CD4-positive, alpha-beta T cell treated with Interleukin-21 for 1 hour (primary cell): ENCODE measurements around the gene BDKRB1.
A peak's percentile ranks its signal among the peaks of the same experiment; 100 is the strongest.

ENCODE experiments used
- DNase-seq: peaks from one replicate; pipeline ENCODE4 v3.0.0-alpha.2; 2020

BDKRB1 gene

DNA sequence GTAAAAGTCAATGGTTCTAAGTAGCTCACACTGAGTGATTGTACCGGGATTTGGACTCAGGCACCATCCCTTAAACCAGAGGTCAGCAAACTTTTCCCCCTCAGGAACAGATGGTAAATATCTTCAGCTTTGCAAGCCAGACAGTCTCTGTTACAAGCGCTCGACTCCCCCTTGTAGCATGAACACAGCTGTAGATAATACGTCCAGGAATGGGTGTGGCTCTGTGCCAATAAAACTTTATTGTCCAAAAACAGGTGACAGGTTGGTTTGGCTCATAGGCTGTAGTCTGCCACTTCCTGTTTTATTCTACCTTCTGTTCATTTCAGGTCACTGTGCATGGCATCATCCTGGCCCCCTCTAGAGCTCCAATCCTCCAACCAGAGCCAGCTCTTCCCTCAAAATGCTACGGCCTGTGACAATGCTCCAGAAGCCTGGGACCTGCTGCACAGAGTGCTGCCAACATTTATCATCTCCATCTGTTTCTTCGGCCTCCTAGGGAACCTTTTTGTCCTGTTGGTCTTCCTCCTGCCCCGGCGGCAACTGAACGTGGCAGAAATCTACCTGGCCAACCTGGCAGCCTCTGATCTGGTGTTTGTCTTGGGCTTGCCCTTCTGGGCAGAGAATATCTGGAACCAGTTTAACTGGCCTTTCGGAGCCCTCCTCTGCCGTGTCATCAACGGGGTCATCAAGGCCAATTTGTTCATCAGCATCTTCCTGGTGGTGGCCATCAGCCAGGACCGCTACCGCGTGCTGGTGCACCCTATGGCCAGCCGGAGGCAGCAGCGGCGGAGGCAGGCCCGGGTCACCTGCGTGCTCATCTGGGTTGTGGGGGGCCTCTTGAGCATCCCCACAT is 7.6 kb downstream of the BDKRB1 start:
- DNase-seq = no peak

DNA sequence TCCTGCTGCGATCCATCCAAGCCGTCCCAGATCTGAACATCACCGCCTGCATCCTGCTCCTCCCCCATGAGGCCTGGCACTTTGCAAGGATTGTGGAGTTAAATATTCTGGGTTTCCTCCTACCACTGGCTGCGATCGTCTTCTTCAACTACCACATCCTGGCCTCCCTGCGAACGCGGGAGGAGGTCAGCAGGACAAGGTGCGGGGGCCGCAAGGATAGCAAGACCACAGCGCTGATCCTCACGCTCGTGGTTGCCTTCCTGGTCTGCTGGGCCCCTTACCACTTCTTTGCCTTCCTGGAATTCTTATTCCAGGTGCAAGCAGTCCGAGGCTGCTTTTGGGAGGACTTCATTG is 8.2 kb downstream of the BDKRB1 start:
- DNase-seq = no peak

DNA sequence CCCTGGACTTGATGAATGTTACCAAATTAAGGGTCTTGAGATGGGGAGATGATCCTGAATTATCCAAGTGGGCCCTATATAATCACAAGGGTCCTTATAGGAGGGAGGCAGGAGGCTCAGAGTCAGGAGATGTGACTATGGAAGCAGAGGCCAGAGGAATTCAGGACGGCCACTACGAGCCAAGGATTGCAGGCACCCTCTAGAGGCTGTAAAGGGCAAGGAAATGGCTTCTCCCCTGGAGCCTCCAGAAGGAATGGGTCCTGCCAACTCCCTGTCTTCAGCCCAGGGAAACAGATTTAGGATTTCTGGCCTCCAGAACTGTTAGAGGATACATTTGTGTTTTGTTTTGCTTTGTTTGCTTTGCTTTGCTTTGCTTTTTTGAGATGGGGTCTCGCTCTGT is 8.8 kb downstream of the BDKRB1 start:
- DNase-seq = no peak

DNA sequence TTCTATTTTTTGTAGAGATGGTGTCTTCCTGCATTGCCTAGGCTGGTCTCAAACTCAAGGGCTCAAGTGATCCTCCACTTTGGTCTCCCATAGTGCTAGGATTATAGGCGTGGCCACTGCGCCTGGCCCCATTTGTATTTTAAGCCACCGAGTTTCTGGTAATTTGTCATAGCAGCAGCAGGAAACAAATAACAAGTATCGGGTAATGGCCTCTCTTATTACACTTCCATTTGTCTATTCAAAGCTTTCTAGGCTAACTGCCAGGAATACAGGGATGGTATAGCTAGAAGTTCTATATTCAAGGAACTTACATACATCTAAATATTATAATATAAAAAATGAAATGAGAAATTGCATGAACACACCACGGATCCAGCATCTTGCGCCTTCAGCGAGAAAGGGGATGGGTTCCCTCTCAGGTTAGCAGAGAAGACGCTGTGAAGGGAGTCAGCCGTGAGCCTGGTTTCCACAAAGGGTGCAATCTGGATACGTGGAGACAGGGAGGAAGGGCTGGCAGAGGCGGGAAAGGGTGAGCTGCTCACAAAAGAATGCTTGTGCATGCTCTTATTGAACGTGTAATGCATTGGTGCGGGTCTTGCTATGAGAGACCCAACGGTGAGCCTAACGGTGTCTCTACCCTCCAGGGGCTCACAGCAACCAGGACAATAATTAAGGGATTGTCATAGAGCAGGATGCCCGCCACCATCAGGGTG is 9.5 kb downstream of the BDKRB1 start:
- no peak for DNase-seq

DNA sequence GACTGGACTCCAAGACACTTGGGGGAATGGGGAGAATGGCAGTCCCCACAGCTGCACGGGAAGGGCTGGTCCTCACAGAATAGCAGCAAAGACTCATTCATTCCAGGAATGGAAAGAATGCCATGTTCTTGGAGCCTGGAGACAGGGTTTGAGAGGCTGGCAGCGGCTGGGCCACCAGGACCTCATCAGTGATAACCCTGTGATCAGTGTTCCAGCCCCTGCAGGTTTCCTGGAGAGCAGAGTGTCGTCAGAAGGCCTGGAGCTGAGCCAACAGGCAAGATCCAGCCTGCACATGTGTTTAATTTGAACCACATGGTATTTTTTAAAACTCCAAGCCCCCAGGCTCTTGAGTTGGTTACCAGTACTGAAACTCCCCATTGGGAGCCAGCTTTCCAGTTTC is 11.3 kb downstream of the BDKRB1 start:
- DNase-seq = no peak

DNA sequence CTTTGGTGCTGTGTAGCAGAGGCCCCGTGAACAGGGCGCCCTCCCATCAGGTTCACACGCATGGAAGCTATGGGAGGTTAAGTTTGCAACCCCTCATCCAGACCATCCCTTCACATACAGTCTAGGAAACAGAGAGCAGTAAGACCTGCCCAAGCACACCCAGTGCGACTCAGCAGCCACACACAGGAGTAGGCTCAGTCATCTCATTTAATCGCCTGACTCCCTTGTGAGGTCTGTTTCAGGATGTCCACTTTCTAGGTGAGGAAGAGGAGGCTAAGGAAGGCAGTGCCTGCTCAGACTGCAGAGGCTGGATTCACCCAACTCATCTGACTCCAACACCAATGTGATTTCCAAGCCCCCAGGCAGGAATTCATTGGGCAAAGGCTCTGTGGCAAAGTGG is 11.9 kb downstream of the BDKRB1 start:
- DNase-seq = no peak

DNA sequence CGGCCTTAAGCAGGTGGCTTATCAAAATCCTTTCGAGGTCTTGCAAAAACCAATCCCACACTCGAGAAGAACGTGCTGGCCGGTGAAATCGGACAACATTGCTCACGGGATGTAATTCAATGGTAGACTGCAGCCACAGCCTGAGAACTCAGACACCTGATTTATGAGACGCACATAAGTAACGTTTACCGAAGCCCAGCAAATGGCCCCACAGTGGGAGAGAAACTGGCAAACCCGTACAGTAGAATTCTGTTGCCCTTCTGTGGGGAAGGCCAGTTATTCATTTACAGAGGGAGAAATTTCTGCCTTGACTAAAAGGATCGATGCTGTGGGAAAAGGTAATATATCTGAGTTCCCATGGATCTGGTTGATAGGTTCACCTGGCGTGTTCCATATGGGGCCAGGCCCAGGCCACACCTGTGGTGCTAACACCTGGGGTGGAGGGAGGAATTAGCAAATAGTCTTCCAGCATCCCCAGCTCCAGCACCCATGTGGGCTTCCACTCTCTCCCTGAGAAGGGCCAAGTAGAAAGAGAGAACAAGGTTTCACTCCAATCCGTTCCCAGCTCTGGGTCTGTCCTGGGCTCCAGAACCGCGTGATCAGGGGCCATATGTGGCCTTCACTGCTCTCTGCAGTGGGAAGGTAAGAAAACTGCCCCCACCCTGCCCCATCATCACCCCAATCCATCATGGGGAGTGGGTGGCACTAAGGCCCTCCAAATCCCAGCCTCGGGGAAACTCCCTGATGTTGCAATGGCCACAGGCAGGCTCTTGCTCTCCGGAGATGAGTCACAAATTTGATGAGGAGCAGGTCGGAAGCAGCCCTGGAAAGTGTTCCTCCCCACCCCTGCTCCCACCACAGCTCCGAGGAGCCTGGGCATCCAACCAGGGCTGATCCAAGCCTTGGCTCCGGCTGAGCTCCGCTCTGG is 12.7 kb downstream of the BDKRB1 start:
- DNase-seq = no peak

DNA sequence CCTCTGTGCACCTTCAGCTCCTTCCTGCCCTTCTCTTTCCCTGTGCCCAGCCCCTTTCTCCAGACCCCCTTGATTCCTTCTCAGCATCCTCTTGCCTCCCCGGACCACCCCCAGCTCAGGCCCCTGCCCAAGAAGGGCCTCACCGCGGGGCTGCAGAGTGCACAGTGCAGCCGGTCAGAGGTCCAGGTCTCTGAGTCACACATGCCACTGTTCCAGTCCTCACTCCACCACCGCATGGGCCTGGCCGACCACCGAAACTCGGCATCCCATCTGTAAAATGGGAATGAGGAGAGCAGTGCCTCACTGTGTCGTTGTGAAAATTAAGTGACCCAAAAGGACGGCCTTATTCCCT is 13.3 kb downstream of the BDKRB1 start:
- no peak for DNase-seq

DNA sequence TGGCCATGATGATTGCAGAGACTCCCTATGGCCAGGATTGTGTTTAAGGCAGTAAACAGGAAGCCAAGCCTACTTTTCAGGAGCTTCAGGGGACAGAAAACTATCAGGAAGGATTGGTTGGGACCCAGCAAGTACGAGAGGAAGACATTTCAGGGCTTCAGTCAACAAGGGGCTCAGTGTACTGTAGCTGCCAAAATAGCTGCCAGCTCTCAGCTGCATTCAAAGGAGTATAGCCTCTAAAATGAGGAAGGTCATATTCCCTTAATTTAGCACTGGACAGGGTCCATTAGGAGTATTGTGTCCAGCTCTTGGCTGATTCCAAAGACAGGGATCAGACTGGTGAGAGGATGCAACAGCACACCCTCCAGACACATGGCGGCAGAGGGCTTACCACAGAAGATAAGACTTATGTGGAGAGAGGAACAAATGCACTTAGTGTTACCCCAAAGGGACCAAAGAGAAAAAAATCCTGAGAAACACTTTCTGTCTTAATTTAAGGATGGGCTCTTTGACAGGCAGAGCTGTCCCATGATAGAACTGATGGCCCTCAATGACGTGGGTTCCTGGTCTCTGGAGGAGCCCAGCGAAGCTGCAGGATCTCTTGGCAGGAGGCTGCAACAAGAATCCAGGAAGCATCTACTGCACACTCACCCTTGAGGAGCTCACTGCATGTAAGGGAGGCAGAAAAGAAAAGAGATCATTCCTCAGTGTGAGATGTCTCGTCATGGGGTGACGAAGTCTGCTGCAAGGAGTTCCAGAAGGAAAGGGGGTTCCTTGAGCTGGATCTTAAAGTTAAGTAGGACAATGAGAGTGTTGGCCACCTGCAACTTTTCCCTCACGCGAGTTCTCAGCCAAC is 14.8 kb downstream of the BDKRB1 start:
- DNase-seq = no peak

DNA sequence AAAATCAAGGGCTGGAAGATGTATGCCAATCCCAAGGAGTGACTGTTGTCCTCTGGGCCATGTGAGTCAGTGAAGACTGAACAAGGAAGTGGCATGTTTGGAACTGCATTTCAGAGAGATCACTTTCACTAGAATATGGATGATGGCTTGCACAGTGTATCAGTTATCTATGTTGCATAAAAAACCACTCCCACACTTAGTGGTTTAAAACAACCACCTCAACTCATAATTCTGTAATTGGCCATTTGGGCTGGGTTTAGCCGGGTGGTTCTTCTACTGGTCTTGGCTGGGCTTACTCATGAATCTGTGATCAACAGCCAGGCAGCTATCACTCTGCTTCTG is 15.4 kb downstream of the BDKRB1 start:
- no peak for DNase-seq

DNA sequence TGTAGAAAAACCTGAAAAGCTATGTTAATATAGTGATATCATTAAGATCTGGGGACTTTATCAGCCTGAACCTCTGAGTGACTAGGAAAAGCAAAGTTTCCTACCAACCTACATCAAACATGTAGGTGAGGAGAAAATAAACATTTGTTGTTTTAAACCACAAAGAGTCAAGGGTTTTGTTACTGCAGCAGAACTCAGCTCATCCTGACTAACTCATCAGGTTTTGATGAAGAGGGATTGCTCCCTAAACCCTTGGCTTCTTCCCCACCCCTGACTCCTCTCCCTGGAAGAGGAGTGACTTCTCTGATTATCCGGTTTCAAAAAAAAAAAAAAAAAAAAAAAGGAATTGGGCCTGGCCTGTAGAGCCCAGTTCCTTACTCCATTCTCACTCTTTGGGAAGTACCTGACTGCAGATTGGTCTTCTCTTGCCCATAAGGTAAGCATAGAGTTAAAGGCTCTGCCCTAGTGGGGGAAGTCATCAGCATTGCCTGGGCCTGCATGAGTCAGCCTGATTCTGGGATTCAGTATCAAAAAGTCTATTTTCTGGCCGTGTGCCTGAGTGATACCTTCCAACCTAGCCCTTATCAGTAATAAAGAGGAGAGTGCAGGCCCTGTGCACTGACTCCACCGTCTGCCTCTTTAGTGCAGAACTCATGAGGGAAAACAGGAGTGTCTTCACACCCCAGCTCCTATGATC is 16.9 kb downstream of the BDKRB1 start:
- DNase-seq = no peak

DNA sequence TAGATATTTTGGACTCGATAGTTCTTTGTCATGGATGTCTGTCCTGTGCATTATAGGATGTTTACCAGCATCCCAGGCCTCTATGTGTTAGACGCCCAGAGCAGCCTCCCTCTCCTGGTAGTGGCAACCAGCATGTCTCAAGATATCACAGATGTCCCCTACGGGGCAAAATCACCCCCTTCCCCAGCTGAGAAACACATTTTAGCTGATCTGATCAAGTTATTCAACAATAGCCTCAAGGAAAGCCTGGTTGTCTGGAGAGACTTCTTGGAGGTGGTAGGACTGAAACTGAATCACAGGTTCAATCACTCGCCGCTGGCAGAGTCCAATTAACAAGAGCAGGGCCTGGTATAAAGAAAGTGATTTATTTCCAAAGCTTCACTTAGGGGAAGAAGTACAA is 17.6 kb downstream of the BDKRB1 start:
- no peak for DNase-seq

DNA sequence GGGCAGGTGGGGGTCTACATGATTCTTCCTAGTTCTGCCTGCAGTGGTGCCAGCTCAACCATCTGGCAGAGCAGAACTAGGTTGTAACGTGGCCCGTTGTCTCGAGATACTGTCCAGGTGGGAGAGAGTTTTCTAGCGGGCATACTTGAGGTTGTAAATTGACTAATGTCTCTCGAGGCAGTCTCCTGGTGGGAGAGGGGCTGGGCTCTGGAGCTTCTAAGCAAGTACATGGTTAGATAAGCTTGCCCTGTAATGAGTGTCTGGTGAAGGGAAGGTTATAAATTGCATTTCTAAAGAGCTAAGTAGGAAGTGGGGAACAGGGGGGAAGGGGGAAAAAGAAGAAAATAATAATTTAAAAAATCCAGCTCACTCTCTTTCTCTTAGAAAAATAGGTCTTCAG is 18.1 kb downstream of the BDKRB1 start:
- no peak for DNase-seq

DNA sequence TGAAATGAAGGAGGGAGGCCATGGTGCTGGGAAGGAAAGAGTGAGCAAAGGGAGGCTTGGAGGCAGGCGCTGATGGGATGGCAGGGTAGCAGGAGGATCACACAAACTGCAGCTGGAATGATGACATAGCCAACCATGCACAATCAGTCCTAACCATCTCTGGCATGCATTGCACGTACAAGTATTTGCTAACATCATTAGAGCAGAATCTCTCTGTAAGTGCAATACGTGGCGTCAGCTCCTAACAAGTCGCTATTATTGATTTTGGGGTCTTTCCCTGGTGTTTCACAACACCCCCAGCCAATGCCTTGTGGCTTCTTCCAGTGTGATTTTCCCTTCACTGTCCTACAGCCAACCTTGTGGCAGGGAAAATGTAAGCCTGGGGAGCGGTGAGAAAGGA is 18.5 kb downstream of the BDKRB1 start:
- DNase-seq = no peak

DNA sequence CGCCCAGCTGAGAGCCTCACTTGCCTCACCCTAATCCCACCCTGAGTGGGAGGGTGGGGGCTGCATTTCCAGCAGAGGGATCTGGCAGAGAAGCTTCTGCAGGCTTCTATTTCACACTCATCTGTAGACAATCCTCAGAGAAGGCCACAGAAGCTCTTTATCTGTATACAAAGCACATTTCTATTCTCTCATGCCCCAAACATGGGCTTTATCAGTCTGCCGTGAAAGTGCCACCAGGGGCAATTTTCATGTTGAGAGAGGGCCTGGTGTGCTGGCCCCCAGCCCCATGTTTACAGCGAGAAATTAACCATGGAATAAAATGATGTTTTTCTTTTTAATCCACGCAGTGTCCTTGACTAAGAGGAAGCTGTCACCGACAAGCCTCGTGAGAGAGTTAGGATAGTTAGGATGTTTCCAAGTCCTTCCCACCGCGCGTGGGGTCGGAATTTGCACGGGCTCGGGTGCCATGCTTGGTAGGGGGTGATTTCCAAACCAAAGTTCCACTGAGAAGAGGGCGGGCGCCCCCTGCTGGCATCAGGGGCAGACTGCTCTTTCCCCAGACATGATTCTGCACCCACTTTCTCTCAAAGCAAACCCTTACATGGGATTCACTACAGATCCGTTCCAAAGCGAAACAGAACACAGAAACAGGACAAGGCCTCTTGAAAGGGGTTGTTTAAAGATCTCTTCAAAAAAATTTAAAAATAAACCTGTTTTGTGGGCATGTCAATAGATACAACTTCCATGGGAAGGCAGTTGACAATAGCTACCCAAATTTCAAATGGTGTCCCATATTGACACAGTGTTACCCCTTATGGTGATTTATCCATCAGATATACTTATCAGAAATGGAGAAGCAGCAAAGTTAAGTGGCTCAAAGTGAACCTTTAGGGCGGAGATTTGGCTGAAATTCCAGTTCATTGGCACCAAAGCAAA is 19.4 kb downstream of the BDKRB1 start:
- DNase-seq = peak; percentile 48

DNA sequence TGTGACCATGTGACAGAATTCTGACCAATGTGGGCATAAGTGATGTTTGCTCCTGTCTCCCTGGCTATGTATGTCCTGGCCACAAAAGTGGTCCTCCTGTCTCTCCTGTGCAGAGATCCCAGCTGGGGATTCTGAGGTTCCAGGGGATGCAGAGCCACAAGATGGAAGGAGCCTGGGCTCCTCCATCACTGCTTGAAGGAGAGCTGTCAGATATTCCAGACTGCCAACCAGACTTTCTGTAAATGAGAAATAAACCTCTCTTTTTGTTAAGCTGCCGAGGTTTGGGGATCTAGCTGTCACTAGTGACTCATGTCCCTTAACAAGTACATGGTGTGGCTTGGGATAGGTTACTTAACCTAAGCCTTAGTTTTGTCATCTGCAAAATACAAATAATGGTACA is 21.9 kb downstream of the BDKRB1 start:
- no peak for DNase-seq

DNA sequence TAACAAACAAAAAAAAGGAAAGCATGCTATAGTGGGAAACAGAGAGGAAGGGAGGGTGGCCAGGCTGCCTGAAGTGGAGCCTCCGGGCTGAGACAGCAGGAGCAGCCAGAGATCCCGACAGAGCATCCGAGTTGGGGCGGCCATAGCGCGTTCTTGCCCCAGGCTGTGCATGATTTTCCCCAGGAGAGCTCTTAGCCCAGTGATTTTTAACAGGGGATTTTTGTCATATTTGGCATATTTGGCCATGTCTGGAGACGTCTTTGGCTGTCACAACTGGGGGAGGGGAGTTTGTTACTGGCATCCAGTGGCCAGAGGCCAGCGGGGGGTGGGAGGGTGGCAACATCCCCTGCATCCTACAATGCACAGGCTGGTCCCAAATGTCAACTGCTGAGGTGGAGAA is 23.6 kb downstream of the BDKRB1 start:
- no peak for DNase-seq

DNA sequence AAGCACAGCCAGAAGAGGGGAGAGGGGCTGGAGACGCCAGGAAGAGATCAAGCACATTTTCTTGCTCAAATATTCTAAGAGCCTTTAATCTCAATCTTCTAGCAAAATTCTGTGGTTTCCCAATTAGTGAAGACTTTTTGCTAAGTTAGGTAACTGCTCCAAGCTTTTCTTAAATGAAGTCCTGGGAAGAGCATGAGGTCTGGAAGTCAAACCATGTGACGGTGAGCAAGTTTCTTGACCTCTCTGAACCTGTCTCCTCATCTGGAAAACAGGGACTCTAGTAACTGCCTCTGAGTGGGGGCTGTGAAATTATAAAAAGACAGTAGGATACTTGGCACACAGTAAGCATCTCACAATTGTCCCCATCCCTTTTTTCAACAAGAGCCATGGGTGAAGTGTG is 24.1 kb downstream of the BDKRB1 start:
- DNase-seq = no peak

DNA sequence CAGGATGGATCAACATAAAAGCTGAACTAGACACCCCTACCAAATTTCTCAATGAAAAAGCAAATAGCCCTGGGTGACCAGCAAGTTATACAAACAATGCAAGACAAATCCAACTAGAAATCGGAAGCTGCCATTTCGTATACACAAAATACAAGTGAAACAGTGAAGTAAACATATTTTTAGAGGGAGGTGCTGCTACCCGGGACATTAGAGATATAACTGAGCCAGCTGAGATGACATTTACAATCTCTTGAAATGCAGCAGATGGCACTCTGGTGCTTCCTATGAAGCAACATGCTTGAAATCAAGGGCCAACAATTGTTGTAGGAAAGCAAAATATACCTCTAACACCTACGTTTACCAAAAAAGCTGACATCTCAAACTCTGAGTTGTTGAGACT is 25.5 kb downstream of the BDKRB1 start:
- DNase-seq = no peak

DNA sequence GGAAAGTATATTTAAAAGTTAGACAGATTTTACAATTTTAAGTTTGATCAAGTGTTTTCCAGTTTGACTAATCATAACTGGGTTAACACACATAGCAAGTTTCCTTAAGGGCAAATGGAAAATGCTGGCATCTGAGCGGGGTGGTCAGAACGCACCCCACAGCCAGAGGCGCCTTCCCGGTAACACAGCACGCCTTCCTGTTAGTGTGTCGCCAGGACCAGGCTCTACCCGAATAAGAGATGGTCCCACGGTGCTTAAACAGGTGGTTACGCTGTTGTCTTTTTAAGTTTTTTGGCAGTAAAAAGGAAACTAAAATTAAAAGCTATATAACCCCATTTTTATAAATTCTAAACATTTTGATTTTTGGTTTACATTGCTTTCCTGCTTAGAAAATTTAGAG is 28.0 kb downstream of the BDKRB1 start:
- no peak for DNase-seq

DNA sequence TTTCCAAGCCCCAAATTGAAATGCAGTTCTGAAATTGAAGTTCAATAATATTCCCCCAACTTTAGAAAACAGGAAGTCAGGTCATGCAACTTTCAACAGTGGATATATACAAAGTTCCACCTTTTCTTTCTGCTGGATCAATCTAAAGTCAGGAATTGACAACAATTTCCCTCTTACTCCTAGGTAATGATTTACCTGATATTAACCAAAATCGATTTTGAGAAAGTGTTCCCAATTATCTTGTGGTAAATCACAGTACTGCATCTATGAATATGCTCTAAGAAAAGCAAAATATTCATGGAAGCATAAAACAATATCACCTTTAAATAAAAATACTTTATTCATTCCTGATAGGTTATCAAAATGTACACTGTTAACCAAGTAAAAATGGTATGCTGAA is 28.4 kb downstream of the BDKRB1 start:
- DNase-seq = no peak
